Lower leg skin (tissue), 3 donors: ENCODE measurements around the gene EHD4.

Experiments used
- POLR2A ChIP-seq, 2 donors: fragments of 450-650 bp; IDR thresholded peaks; one replicate each; pipeline ENCODE4 v1.6.1; 2016 to 2017; ENCODE audit warnings: antibody characterized with exemption in 2 of 2, mild to moderate bottlenecking in 1 of 2, moderate library complexity in 1 of 2
- TF ChIP-seq, protein P1 (sequence below), 3 donors: fragments of 450-650 bp; IDR thresholded peaks; one replicate each; pipeline ENCODE4 v1.5.1; 2016; ENCODE audit warnings: antibody characterized with exemption in 3 of 3, mild to moderate bottlenecking in 3 of 3, moderate library complexity in 2 of 3

DNA sequence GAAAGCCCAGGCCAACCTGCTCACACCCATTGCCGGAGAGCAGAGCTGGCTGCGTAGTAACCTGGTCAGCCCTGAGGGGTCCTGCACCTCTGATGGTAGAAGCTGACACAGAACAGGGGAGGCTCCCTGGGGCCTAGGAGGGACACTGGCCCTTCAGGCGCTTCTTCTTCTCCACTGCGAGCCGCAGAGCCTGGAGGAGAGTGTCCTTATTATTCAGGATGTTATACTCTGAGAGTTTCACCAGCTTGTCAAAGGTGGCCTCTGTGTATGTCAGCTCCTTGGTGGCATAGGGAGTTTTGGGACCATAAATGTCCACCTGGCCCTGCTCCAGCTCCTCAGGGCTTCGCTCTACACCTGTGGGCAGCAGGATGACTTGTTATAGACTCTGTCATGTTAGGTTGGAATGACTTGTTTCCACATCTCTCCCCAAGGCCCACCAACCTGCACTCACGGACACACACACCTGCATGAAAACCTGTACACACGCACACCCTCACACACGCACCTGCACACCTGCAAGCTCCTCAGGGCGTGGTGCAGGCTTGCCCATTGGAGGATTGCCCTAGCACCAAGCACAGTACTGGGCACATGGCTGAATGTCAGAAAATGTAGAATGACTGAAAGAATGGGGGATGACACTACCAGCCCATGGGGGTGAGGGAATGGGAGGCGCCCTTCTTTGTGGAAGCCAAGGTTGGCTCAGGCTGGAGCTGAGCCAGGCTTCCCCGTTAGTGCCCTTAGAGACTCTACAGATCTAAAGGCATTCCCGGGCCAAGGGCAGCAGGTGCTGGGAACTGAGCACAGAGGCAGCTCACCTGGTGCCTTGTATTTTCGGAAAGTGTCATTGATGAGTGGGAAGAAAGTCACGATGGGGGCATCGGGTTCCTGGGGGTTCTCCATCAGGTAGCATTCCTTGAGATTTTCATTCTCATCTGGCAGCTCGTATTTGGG, 11.5 kb upstream of the EHD4 start:
- TF ChIP-seq, protein P1, sequence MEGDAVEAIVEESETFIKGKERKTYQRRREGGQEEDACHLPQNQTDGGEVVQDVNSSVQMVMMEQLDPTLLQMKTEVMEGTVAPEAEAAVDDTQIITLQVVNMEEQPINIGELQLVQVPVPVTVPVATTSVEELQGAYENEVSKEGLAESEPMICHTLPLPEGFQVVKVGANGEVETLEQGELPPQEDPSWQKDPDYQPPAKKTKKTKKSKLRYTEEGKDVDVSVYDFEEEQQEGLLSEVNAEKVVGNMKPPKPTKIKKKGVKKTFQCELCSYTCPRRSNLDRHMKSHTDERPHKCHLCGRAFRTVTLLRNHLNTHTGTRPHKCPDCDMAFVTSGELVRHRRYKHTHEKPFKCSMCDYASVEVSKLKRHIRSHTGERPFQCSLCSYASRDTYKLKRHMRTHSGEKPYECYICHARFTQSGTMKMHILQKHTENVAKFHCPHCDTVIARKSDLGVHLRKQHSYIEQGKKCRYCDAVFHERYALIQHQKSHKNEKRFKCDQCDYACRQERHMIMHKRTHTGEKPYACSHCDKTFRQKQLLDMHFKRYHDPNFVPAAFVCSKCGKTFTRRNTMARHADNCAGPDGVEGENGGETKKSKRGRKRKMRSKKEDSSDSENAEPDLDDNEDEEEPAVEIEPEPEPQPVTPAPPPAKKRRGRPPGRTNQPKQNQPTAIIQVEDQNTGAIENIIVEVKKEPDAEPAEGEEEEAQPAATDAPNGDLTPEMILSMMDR (IDR thresholded peaks at IDR 0.05), result no peak
- no peak for TF ChIP-seq POLR2A (IDR thresholded peaks at IDR 0.05)
